HUES64 (cell line): ENCODE data around the gene IKZF4. TPM values are rescaled to one million over a fixed set of nuclear protein-coding genes. Genes with fewer than 3 reads are reported as not detected.
A peak's percentile ranks its signal among the peaks of the same experiment; 100 is the strongest.
"Not testable (repeated sequence)": the region's sequence is repeated elsewhere in the genome, so short reads cannot be mapped to it uniquely, and the experiment has no call there.

Source experiments
- H3K27ac ChIP-seq: 2 replicates; pipeline ENCODE4 v1.7.0; 2013; ENCODE audit warnings: low read depth, low read length, inconsistent platforms
- H3K27me3 ChIP-seq: 2 replicates; pipeline ENCODE4 v1.6.1; 2013; ENCODE audit warnings: mild to moderate bottlenecking, low read length; ENCODE audit not compliant: insufficient read depth
- H3K36me3 ChIP-seq: 2 replicates; pipeline ENCODE4 v1.6.1; 2013; ENCODE audit warnings: mild to moderate bottlenecking, low read length; ENCODE audit not compliant: insufficient read depth
- H3K4me1 ChIP-seq: 2 replicates; pipeline ENCODE4 v1.6.1; 2013; ENCODE audit warnings: mild to moderate bottlenecking, low read length, moderate library complexity; ENCODE audit not compliant: insufficient read depth
- H3K4me3 ChIP-seq: 2 replicates; pipeline ENCODE4 v1.5.1; 2013; ENCODE audit warnings: mild to moderate bottlenecking, low read length, moderate library complexity
- H3K9ac ChIP-seq: 2 replicates; pipeline ENCODE4 v1.6.1; 2013; ENCODE audit warnings: mild to moderate bottlenecking, low read depth, low read length
- H3K9me3 ChIP-seq: 2 replicates; pipeline ENCODE4 v1.6.1; 2013; ENCODE audit warnings: low read depth, low read length; ENCODE audit not compliant: insufficient read depth
- WGBS: fragments of 150-250, 120-280 bp; methylation state at CpG from one replicate; pipeline ENCODE4 v1.1.7; 2013; ENCODE audit warnings: missing lambda C conversion rate; 5-methylcytosine and 5-hydroxymethylcytosine counted together
- polyA plus RNA-seq, 2 experiments: library from polyadenylated mRNA; stranded (reverse); fragments of 50-300 nt; gene quantifications; one replicate each; pipeline ENCODE4 v1.2.3, GENCODE V29; 2013

Gene IKZF4
- polyA plus RNA-seq (2013, experiment 1 of 2) = 9.6 TPM
- polyA plus RNA-seq (2013, experiment 2 of 2) = 9.9 TPM

DNA sequence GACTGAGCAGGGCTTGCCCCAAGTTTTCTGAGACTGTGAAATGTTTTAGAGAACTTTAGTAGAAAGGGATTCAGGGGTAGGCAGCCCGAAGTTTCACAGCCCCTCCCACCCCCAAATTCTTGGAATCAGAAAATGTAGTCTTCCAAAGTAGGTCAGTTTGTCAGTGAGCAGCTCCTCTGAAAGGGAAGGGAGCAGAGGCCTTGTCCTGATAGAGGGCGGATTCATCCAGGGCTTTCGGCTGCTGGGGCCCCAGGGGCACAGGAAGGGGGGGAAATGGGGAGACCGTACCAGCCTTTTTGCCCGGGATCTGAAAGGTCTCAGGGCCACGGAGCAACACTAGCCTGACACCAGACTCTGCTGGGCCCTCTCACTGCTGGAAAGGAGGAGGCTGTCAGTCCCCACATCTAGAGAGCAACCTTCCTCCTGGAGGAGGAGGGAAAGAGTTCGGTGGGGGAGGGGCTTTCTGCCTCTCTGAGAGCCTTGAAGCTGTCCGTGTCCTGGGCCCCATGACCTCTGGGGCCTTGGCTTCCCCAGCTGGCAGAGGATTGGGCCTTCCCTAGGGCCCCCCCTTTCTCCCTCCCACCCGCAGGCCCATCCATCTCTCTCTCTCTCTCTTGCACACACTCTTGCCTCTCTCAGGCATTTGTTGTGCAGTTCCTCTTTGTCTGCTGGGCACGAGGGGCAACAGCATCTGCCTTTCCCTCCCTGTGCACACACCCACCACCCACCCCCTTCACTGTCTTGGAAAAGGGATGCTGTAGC, at the start of gene IKZF4:
IKZF4 (plus strand) TSS at position 621 of the 762 bp plus-strand sequence. CDS start 451 bp downstream, outside the sequence.
- 13% methylated on average over 8 of the region's 10 CpGs for WGBS
- Histone ChIP-seq H3K9me3 (no peaks in the 10 kb centered on the region), H3K36me3 (peaks cover 15% of the 10 kb centered on the region), H3K27ac (peak within 1 kb of the TSS; percentile 73), H3K9ac (peak within 1 kb of the TSS; percentile 79), H3K4me3 (peak within 1 kb of the TSS; percentile 61), H3K4me1 (peaks cover 26% of the 10 kb centered on the region), H3K27me3 (no peaks in the 10 kb centered on the region)

DNA sequence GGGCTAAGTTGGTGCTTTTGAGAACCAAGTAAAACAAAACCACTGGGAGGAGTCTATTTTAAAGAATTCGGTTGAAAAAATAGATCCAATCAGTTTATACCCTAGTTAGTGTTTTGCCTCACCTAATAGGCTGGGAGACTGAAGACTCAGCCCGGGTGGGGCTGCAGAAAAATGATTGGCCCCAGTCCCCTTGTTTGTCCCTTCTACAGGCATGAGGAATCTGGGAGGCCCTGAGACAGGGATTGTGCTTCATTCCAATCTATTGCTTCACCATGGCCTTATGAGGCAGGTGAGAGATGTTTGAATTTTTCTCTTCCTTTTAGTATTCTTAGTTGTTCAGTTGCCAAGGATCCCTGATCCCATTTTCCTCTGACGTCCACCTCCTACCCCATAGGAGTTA, 48.8 kb upstream of the IKZF4 start:
- Histone ChIP-seq H3K27ac (no peak overlapping the region; the same call in 1 of the 2 replicates), H3K9ac (no peak overlapping the region), H3K4me1 (peaks cover 6% of the 10 kb centered on the region; the same call in 1 of the 2 replicates), H3K27me3 (no peaks in the 10 kb centered on the region), H3K36me3 (peaks cover 48% of the 10 kb centered on the region), H3K4me3 (no peak overlapping the region), H3K9me3 (no peaks in the 10 kb centered on the region)
- WGBS = 69% methylated on average over 2 of the region's 3 CpGs

DNA sequence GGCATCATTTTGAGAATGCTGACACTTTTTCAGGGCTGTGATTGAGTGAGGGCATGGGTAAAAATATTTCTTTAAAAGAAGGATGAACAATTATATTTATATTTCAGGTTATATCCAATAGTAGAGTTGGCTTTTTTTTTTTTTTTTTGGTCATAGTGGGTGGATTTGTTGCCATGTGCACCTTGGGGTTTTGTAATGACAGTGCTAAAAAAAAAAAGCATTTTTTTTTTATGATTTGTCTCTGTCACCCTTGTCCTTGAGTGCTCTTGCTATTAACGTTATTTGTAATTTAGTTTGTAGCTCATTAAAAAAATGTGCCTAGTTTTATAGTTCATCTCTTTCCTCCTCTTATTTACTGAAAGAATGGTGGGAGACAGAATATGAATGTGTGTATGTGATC, 48.4 kb upstream of the IKZF4 start:
- Histone ChIP-seq H3K4me3 (peak overlapping the region; percentile 56), H3K4me1 (peaks cover 6% of the 10 kb centered on the region; the same call in 1 of the 2 replicates), H3K9me3 (no peaks in the 10 kb centered on the region), H3K36me3 (peaks cover 48% of the 10 kb centered on the region), H3K27ac (peak overlapping the region; percentile 82; the same call in 1 of the 2 replicates), H3K27me3 (no peaks in the 10 kb centered on the region), H3K9ac (no peak overlapping the region)
- WGBS = no CpG with 5 or more reads among the region's 1 CpG

DNA sequence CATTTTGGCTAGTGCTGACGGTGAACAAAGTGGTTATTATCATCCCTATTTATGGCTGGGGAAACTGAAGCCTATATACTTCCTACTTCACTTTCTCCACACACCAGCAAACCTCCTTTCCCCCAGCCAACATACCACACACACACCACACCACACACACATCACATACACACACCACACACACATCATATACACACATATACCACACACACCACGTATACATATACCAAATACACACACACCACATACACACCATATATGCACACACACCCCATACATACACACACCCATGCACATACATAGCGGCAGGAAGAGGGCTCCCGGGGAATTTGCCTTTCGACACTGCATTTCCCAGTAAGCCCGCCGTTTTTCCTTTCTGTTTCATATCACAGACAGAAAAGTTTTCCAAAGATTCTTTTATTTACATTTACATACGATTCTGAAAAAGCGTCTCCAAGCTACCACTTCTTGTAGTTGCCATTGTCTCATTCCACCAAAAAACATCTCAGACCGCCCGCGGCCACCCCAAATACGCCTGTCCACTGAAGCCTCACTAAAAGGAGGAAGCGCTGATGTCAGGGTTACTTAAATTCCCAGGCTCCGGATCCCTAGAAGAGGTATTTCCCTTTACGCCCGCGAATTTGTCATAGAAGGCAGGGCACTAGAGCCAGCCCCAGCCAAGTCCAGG, 47.8 kb upstream of the IKZF4 start:
- Histone ChIP-seq H3K27me3 (no peaks in the 10 kb centered on the region), H3K4me1 (peaks cover 6% of the 10 kb centered on the region; the same call in 1 of the 2 replicates), H3K4me3 (peak overlapping the region; percentile 56), H3K36me3 (peaks cover 45% of the 10 kb centered on the region), H3K9me3 (no peaks in the 10 kb centered on the region), H3K27ac (peak overlapping the region; percentile 82), H3K9ac (peak overlapping the region; percentile 12; the same call in 1 of the 2 replicates)
- 21% methylated on average over 18 of the region's 18 CpGs for WGBS

DNA sequence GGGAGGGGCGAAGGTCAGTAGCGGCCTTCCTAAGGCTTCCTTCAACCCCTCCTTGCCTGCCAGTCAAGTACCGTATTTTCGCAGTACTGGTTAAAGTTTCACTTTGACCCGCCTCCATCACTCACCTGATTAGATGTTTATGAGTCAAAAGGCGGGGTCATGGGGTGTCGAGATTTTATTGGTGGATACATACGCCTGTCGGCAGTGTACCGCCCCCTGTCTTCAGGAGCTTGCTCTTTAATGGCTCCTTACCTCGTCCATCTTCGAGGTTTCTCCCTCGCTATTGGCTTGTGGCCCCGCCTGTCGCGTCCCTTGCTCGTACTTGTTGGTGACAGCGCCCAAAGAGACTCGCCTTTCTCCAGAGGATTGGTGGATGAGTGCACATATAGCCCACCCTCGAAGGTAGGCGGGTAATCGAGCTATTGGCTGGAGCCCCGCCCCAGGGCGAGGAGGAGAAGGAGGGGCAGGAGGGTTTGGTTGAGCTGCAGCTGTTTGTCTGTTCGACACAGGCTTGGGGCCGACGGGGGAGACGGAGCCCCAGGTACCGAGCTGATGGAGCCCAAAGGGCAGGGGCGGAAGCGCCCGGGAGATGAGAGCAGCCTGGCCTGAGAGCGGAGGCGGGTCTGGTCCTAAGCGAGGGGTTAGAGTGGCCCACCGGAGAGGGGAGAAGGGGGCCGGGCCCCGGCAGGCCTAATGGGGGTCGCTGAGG, 47.1 kb upstream of the IKZF4 start, which contains the start of gene RAB5B:
RAB5B (plus strand) TSS at position 480 of the 709 bp plus-strand sequence. CDS start 12,883 bp downstream, outside the sequence.
- WGBS = under 1% methylated on average over 39 of the region's 39 CpGs
- Histone ChIP-seq H3K9me3 (no peaks in the 10 kb centered on the region), H3K27ac (peak within 1 kb of the TSS; percentile 82), H3K4me1 (peaks cover 6% of the 10 kb centered on the region; the same call in 1 of the 2 replicates), H3K4me3 (peak within 1 kb of the TSS; percentile 80), H3K27me3 (no peaks in the 10 kb centered on the region), H3K36me3 (peaks cover 38% of the 10 kb centered on the region), H3K9ac (peak within 1 kb of the TSS; percentile 76)

DNA sequence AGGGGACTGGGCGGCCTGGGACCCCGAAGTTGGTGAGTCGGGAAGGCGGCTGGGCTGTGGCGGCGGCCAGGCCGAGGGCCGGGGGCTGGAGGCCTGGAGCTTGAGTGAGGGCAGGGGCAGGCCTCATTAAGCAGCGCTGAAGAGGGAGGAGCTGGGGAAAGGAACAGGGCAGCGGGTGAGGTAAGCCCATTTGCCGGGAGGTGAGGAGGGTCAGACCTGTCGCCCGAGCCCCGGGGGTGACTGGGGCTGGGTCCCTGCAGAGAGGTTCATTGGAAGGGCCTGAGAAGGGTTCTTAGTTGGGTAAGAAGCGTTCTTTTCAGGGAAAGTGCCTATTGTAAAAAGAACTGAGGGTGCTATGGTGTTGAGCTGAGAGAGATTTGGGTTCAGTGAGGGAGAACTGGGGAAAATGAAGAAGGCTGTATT, 46.5 kb upstream of the IKZF4 start:
- Histone ChIP-seq H3K9me3 (no peaks in the 10 kb centered on the region), H3K36me3 (peaks cover 37% of the 10 kb centered on the region), H3K9ac (peak overlapping the region; percentile 76), H3K27me3 (no peaks in the 10 kb centered on the region), H3K27ac (peak overlapping the region; percentile 69), H3K4me3 (peak overlapping the region; percentile 80), H3K4me1 (peaks cover 6% of the 10 kb centered on the region; the same call in 1 of the 2 replicates)
- WGBS = under 1% methylated on average over 15 of the region's 15 CpGs

DNA sequence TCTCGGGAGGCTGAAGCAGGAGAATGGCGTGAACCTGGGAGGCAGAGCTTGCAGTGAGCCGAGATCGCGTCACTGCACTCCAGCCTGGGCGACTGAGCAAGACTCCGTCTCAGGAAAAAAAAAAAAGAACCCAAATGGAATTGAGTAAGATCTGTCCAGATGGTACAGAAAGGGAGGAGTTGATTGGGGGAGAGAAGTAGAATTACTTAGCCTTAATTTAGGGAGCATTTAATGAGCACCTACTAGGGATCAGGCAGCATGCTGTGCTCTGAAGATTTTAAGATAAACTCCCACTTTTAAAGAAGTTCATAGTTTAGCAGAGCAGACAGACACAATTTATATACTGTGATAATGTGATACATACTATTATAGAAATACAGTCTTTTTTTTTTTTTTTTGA, 42.5 kb upstream of the IKZF4 start:
- Histone ChIP-seq H3K4me3 (no peak overlapping the region), H3K9me3 (no peaks in the 10 kb centered on the region), H3K27me3 (no peaks in the 10 kb centered on the region), H3K9ac (no peak overlapping the region), H3K36me3 (peaks cover 37% of the 10 kb centered on the region), H3K27ac (no peak overlapping the region), H3K4me1 (no peaks in the 10 kb centered on the region; the same call in 1 of the 2 replicates)
- WGBS = 95% methylated on average over 7 of the region's 7 CpGs

DNA sequence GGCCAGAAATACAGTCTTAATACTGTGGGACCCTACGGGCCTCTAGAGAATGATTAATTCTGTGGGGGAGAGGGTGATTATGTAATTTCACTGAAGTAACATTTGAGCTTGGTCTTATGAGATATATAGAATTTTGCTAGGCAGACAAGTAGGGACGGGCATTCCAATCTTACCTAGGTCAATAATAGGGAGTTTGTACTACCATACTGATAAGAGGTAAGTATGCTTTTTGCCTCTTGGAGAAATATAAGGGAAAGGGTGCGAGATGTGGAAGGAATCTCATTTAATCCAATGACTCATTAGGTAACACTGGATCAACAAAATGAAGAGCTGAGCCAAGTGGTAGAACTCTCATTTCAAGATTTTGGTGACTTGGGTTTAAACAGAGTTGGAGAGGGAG, 41.8 kb upstream of the IKZF4 start:
- H3K27me3 ChIP-seq = no peaks in the 10 kb centered on the region
- no peaks in the 10 kb centered on the region for H3K9me3 ChIP-seq
- WGBS = 94% methylated on average over 3 of the region's 3 CpGs
- H3K36me3 ChIP-seq = peaks cover 41% of the 10 kb centered on the region
- no peaks in the 10 kb centered on the region; the same call in 1 of the 2 replicates for H3K4me1 ChIP-seq
- no peak overlapping the region for H3K9ac ChIP-seq
- H3K4me3 ChIP-seq = no peak overlapping the region
- H3K27ac ChIP-seq = no peak overlapping the region

DNA sequence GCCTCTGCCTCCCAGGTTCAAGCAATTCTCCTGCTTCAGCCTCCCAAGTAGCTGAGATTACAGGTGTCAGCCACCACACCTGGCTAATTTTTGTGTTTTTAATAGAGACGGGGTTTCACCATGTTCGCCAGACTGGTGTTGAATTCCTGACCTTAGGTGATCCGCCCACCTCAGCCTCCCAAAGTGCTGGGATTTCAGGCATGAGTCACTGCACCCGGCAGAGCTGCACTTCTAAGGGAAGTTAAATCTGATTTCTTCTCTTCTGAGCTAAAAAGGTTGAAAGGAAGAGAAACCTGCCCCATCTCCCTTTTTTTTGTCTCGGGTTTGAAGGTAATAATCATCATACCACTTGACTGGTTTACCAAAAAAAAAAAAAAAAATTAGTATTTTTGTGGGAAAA, 39.0 kb upstream of the IKZF4 start:
- H3K27me3 ChIP-seq, H3K9me3 ChIP-seq, H3K4me3 ChIP-seq, H3K4me1 ChIP-seq, H3K27ac ChIP-seq, H3K9ac ChIP-seq: not testable (repeated sequence)
- H3K36me3 ChIP-seq = peaks cover 56% of the 10 kb centered on the region
- WGBS = 73% methylated on average over 4 of the region's 5 CpGs

DNA sequence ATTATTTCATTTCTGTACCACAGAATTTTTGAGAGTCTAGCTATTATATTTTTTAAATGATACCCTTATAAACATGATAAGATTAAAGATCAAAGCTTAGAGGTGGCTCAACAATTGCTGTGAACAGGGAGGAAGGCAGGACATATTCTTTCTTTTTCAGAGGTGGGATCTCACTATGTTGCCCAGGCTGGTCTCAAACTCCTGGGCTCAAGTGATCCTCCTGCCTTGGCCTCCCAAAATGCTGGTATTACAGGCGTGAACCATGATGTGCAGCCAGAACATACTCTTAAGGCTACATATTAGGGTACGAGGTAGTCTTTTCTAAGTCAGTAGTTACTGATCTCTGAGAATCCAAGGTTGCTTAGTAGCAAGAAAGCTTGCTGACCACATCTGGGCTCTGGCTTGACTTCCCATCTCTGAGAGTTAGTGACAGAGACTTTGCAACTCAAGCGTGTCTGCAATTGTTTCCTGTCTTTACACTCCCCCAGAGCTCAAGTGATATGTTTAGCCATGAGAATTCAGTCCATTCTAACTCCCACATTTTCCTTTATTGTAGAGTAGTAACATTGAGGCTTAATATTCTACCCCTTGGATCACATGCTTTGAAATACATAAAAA, 38.4 kb upstream of the IKZF4 start:
- 98% methylated on average over 3 of the region's 3 CpGs for whole genome bisulfite sequencing
- H3K27ac ChIP-seq = no peak overlapping the region
- no peak overlapping the region for H3K9ac ChIP-seq

More for the DNA sequence above, 38.4 kb upstream of the IKZF4 start:
- Histone ChIP-seq H3K36me3 (peaks cover 62% of the 10 kb centered on the region), H3K9me3 (no peaks in the 10 kb centered on the region), H3K27me3 (no peaks in the 10 kb centered on the region), H3K4me1 (no peaks in the 10 kb centered on the region), H3K4me3 (no peak overlapping the region)
